ENCODE results near the gene ZFAND2A. TPM values are rescaled to one million over a fixed set of nuclear protein-coding genes. Genes with fewer than 3 reads are reported as not detected.
"Not testable (repeated sequence)": the region's sequence is repeated elsewhere in the genome, so short reads cannot be mapped to it uniquely, and the experiment has no call there.

The ZFAND2A gene
- total RNA-seq, 1 experiment from 2014 or later: 51.2 TPM

GRCh38 chr7:1197997-1198625 is 38.1 kb upstream of the ZFAND2A start:
- no TSS peak for BruUV-seq (replicated peaks)
- POLR2A ChIA-PET (ENCODE audit: unreplicated experiment): interaction anchor here (0.7 kb wide), 1 partner anchor 413 kb away, joined by 4 read pairs; no protein-coding TSS in a partner anchor
- no peak overlapping the region for H3K27ac ChIP-seq
- H3K9me2 ChIP-seq (ENCODE audit: insufficient read depth): no peaks in the 10 kb centered on the region
- H3K9me3 ChIP-seq (ENCODE audit: insufficient read depth, low read depth): no peaks in the 10 kb centered on the region
- intact Hi-C loops (cut with micrococcal nuclease; ENCODE audit: unreplicated experiment): no loop called here
- H3K4me2 ChIP-seq: no peak overlapping the region
- H3K27me3 ChIP-seq (ENCODE audit: insufficient read depth, low read depth): peaks cover 47% of the 10 kb centered on the region
- peaks cover 20% of the 10 kb centered on the region; the same call in 1 of the 2 replicates for H3F3A ChIP-seq (ENCODE audit: insufficient read depth, low read depth)
- no peak overlapping the region for H2AFZ ChIP-seq
- H3K4me3 ChIP-seq: no peak overlapping the region
- TF ChIP-seq EZH2 (IDR thresholded peaks at IDR 0.05; ENCODE audit: low read depth): no peak
- no peak for TF ChIP-seq CTCF (conservative IDR thresholded peaks at IDR 0.05)
- no peak for DNase-seq
- CTCF ChIA-PET: no interaction called here
- H3K36me3 ChIP-seq (ENCODE audit: low read depth): no peaks in the 10 kb centered on the region
- no peaks in the 10 kb centered on the region for H4K20me1 ChIP-seq (ENCODE audit: insufficient read depth)
- H3K79me2 ChIP-seq (ENCODE audit: low read depth): no peaks in the 10 kb centered on the region
- H3K4me1 ChIP-seq (replicated peaks; ENCODE audit: insufficient read depth): no peaks in the 10 kb centered on the region

- Histone ChIP-seq H3K4me3 (no peak overlapping the region), H3K79me2 (ENCODE audit: low read depth) (no peaks in the 10 kb centered on the region), H3K4me1 (replicated peaks; ENCODE audit: insufficient read depth) (no peaks in the 10 kb centered on the region), H3K36me3 (ENCODE audit: low read depth) (no peaks in the 10 kb centered on the region), H3K27ac (no peak overlapping the region), H3K4me2 (no peak overlapping the region), H3K27me3 (ENCODE audit: insufficient read depth, low read depth) (peaks cover 49% of the 10 kb centered on the region), H3K9me3 (ENCODE audit: insufficient read depth, low read depth) (no peaks in the 10 kb centered on the region), H4K20me1 (ENCODE audit: insufficient read depth) (no peaks in the 10 kb centered on the region), H3F3A (ENCODE audit: insufficient read depth, low read depth) (peaks cover 20% of the 10 kb centered on the region; the same call in 1 of the 2 replicates), H3K9me2 (ENCODE audit: insufficient read depth) (no peaks in the 10 kb centered on the region), H2AFZ (no peak overlapping the region)
- CTCF ChIA-PET: no interaction called here
- POLR2A ChIA-PET (ENCODE audit: unreplicated experiment): no interaction called here
- intact Hi-C loops (cut with micrococcal nuclease; ENCODE audit: unreplicated experiment): no loop called here
- no TSS peak for BruUV-seq (replicated peaks)
- TF ChIP-seq CTCF (conservative IDR thresholded peaks at IDR 0.05): no peak
- TF ChIP-seq EZH2 (IDR thresholded peaks at IDR 0.05; ENCODE audit: low read depth): no peak
- no peak for DNase-seq
Observed at GRCh38 chr7:1196950-1197349, 37.0 kb upstream of the ZFAND2A start.

- H3K79me2 ChIP-seq (ENCODE audit: low read depth); H3K36me3 ChIP-seq (ENCODE audit: low read depth); H2AFZ ChIP-seq; intact Hi-C loops (cut with micrococcal nuclease; ENCODE audit: unreplicated experiment); CTCF ChIA-PET; DNase-seq; H3K9me3 ChIP-seq (ENCODE audit: insufficient read depth, low read depth); POLR2A ChIA-PET (ENCODE audit: unreplicated experiment); H4K20me1 ChIP-seq (ENCODE audit: insufficient read depth); H3K9me2 ChIP-seq (ENCODE audit: insufficient read depth); H3K4me1 ChIP-seq (replicated peaks; ENCODE audit: insufficient read depth); BruUV-seq (replicated peaks); H3K4me2 ChIP-seq; H3K27ac ChIP-seq; H3K4me3 ChIP-seq: not testable (repeated sequence)
- Histone ChIP-seq H3F3A (ENCODE audit: insufficient read depth, low read depth) (peaks cover 20% of the 10 kb centered on the region; the same call in 1 of the 2 replicates), H3K27me3 (ENCODE audit: insufficient read depth, low read depth) (peaks cover 49% of the 10 kb centered on the region)
Observed at GRCh38 chr7:1196441-1196840, 36.4 kb upstream of the ZFAND2A start.

All from PC-9 (cell line).